ENCODE measurements around the gene LSAMP.

DNA sequence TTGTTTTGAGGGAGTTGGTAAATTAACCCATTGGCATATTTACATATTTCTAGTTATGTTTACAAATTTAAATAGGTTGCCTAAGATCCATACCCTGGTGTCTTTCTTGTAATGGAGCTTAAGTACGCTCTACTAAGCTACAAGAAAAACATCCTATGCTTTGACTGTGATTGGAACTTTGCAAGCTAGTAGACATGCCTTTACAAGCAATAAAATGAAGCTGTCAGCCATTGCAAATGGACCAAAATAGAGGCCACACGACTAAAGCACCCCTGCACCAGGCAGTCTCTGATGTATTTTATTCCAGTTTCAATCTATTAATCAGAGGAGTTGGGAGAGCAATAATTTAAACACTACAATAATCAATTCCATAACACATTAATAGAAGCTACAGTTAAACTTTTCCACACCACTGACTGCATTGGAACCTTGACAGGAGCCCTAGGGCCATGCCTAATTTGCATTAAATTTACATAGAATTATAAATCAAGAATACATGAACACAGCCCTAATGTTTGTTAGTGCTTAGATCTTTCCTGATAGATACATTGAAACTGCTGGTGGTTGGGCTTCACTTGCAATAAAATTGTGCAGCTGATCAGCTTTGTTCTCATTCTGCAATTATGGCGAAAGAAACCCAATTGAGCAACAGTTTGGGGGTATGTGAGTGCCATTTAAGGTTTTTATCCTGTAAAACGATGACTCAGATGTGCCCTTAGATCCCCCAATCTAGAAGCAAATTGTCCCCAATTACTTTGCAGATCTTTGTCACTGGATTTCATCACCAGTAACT lies 360.1 kb downstream of the LSAMP start:
- TF ChIP-seq, protein P1, sequence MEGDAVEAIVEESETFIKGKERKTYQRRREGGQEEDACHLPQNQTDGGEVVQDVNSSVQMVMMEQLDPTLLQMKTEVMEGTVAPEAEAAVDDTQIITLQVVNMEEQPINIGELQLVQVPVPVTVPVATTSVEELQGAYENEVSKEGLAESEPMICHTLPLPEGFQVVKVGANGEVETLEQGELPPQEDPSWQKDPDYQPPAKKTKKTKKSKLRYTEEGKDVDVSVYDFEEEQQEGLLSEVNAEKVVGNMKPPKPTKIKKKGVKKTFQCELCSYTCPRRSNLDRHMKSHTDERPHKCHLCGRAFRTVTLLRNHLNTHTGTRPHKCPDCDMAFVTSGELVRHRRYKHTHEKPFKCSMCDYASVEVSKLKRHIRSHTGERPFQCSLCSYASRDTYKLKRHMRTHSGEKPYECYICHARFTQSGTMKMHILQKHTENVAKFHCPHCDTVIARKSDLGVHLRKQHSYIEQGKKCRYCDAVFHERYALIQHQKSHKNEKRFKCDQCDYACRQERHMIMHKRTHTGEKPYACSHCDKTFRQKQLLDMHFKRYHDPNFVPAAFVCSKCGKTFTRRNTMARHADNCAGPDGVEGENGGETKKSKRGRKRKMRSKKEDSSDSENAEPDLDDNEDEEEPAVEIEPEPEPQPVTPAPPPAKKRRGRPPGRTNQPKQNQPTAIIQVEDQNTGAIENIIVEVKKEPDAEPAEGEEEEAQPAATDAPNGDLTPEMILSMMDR (IDR thresholded peaks at IDR 0.05): no peak
- no peak for TF ChIP-seq POLR2A (IDR thresholded peaks at IDR 0.05)
